Motor neuron (in vitro differentiated cells): ENCODE results near the gene GANC. TPM values are rescaled to one million over a fixed set of nuclear protein-coding genes. Genes with fewer than 3 reads are reported as not detected.
"Not testable (repeated sequence)": the region's sequence is repeated elsewhere in the genome, so short reads cannot be mapped to it uniquely, and the experiment has no call there.

Source experiments
- ATAC-seq, 8 experiments: fragments of 200-7000 bp; cut with Tn5 transposase; replicated peaks in 6 of 8; 2 replicates each; pipeline ENCODE4 v1.8.0; 2021; ENCODE audit warnings: mild to moderate bottlenecking in 8 of 8, moderate library complexity in 8 of 8
- H3K27ac ChIP-seq, 2 donors: fragments of 250-450 bp; sonication (Bioruptor Pico); 2 replicates each; pipeline ENCODE4 v1.9.0; 2021; ENCODE audit warnings: antibody characterized with exemption in 2 of 2, mild to moderate bottlenecking in 2 of 2, moderate library complexity in 1 of 2
- H3K4me1 ChIP-seq, 2 donors: fragments of 250-450 bp; sonication (Bioruptor Pico); replicated peaks in 1 of 2; 2 replicates each; pipeline ENCODE4 v1.6.1; 2021; ENCODE audit warnings: antibody characterized with exemption in 2 of 2, mild to moderate bottlenecking in 2 of 2, moderate library complexity in 1 of 2
- H3K4me3 ChIP-seq, 5 donors: fragments of 250-450 bp; sonication (Bioruptor Pico); 2 replicates each; pipeline ENCODE4 v1.9.0; 2021; ENCODE audit warnings: antibody characterized with exemption in 5 of 5, mild to moderate bottlenecking in 5 of 5, moderate library complexity in 4 of 5
- WGBS, 10 experiments: fragments of 450-650 bp; shearing (Covaris generic); methylation state at CpG; one replicate each; pipeline ENCODE4 v1.0.0; 2022; 5-methylcytosine and 5-hydroxymethylcytosine counted together
- in situ Hi-C, 9 experiments: fragments of 400-800 bp; cut with MboI; loops; one replicate each; pipeline ENCODE4 v1.15.0; 2021; ENCODE audit warnings: low sequenced_read_pairs in 9 of 9, low pct_unique_long_range_greater_than_20kb in 2 of 9; ENCODE audit not compliant: unreplicated experiment in 9 of 9
- total RNA-seq, 8 experiments: library from RNA; unstranded; fragments of 300-600 nt; gene quantifications; 2 replicates each; pipeline versions ENCODE4 v1.2.3 to v1.2.4, GENCODE V29; 2022

Gene GANC
- total RNA-seq, 8 experiments from 2014 or later = 11.3 to 125 (median 19.9) TPM

GRCh38 chr15:42335074-42335473 is 62.1 kb downstream of the GANC start:
- in situ Hi-C loops = no loop called here
- no peak overlapping the region for H3K27ac ChIP-seq
- no peaks in the 10 kb centered on the region for H3K4me1 ChIP-seq
- no peak for ATAC-seq
- H3K4me3 ChIP-seq = no peak overlapping the region
- WGBS, 10 experiments = 80 to 100% (median 92%) methylated on average over 1 to 2 of the region's 2 CpGs

DNA sequence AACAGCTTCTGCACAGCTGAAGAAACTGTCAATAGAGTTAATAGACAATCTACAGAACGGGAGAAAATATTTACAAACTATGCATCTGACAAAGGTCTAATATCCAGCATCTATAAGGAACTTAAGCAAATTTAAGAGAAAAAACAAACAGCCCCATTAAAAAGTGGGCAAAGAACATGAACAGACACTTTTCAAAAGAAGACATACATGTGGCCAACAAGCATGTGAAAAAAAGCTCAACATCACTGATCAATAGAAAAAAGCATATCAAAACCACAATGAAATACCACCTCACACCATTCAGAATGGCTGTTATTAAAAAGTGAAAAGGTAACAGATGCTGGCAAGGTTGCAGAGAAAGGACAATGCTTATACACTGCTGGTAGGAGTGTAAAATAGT is 63.6 kb downstream of the GANC start:
- H3K4me1 ChIP-seq, ATAC-seq, H3K27ac ChIP-seq, H3K4me3 ChIP-seq, in situ Hi-C loops: not testable (repeated sequence)
- 75 to 100% (median 89%) methylated on average over 1 of the region's 1 CpG; no CpG with 5 or more reads in 1 of the 10 experiments for WGBS, 10 experiments

- H3K4me3 ChIP-seq, in situ Hi-C loops, ATAC-seq, H3K27ac ChIP-seq, H3K4me1 ChIP-seq: not testable (repeated sequence)
- WGBS, 10 experiments = 92 to 100% (median 100%) methylated on average over 2 to 3 of the region's 3 CpGs; no CpG with 5 or more reads in 3 of the 10 experiments
Measured at GRCh38 chr15:42337104-42337503, 64.1 kb downstream of the GANC start.

DNA sequence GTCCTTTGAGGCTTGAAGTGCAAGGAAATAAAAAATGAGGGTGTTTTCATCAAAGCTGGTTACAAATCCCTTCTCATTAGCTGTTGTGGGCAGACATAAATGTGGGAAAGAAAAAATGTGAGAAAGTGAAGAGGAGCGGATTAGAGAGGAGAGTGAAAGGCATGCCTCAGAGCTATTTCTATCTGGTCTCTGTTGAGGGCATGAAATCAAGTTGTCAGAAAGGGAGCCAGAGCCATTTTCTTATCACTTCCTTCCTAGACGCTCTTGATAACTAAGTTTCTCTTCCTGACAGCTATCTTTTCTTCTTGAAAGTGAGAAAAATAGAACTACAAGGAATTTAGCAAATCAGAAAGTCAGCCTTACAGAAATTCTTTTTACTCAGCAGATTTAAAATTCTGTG is 65.5 kb downstream of the GANC start:
- no peak overlapping the region for H3K27ac ChIP-seq
- WGBS, 10 experiments = 24 to 100% (median 89%) methylated on average over 1 to 2 of the region's 2 CpGs; no CpG with 5 or more reads in 2 of the 10 experiments
- in situ Hi-C loops = no loop called here

DNA sequence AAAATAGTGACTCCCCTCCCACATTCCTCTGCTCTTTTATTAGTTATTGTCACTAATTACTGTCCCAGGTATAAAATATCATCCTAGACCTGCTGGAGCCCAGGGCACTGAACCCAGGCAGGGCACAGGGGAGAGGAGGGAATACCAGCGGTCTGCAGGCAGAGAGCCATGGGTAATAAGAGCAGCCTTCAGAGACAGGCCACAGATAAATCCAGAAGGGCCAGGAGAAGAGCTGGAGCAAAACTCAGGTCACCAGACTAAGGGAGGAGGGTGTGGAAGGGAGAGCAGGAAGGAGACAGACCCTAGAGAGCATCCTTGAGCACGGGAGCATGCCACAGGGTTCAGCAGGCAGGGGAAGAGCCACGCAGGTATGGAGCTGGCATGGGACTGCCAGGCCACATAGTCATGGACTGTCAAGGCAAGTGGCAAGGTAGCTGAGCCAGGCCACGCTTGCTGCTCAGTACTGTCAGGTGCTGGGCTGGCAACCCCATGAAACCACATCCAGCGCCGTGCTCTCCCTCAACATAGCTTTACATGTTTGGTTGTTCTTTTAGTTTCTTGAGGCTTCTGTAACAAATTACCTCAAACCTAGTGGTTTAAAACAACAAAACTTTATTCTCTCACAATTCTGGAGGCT is 70.7 kb downstream of the GANC start:
- in situ Hi-C loops = no loop called here
- Histone ChIP-seq H3K4me3 (no peak overlapping the region), H3K27ac (no peak overlapping the region), H3K4me1 (no peaks in the 10 kb centered on the region)
- ATAC-seq = no peak
- WGBS, 10 experiments = 71 to 100% (median 100%) methylated on average over 1 to 3 of the region's 6 CpGs; no CpG with 5 or more reads in 5 of the 10 experiments

More for the DNA sequence above, 65.5 kb downstream of the GANC start:
- Histone ChIP-seq H3K4me1 (no peaks in the 10 kb centered on the region), H3K4me3 (no peak overlapping the region)
- ATAC-seq = no peak

GRCh38 chr15:42344763-42345162 is 71.8 kb downstream of the GANC start:
- no peaks in the 10 kb centered on the region for H3K4me1 ChIP-seq
- no peak for ATAC-seq
- no peak overlapping the region for H3K27ac ChIP-seq
- in situ Hi-C loops = no loop called here
- H3K4me3 ChIP-seq = no peak overlapping the region
- WGBS, 10 experiments = 8 to 100% (median 82%) methylated on average over 1 to 5 of the region's 5 CpGs; no CpG with 5 or more reads in 2 of the 10 experiments

DNA sequence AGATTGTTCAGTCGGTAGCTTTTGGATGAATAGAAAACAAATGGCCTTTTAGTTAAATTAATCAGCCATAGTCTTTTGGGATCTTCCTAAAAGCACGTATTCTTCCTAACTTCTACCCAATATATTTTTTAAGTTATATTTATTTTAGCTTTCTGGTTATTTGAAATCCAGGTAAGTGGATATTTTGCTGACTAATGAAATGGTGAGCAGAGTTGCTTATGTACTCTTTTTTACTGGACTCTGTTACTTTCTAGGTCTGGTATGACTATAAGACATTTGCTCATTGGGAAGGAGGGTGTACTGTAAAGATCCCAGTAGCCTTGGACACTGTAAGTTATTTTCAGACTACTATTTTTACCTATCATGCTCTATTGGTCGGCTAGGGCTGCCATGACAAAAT is 72.5 kb downstream of the GANC start:
- Histone ChIP-seq H3K27ac (no peak overlapping the region), H3K4me3 (no peak overlapping the region), H3K4me1 (no peaks in the 10 kb centered on the region)
- in situ Hi-C loops = no loop called here
- ATAC-seq = no peak
- WGBS, 10 experiments = 81 to 100% (median 89%) methylated on average over 1 to 3 of the region's 3 CpGs

- H3K4me3 ChIP-seq = no peak overlapping the region
- WGBS, 10 experiments = 23 to 100% (median 80%) methylated on average over 2 to 5 of the region's 5 CpGs
- in situ Hi-C loops = no loop called here
- H3K4me1 ChIP-seq = no peaks in the 10 kb centered on the region
- no peak overlapping the region for H3K27ac ChIP-seq
- no peak for ATAC-seq
Measured at GRCh38 chr15:42348083-42348482, 75.1 kb downstream of the GANC start.

DNA sequence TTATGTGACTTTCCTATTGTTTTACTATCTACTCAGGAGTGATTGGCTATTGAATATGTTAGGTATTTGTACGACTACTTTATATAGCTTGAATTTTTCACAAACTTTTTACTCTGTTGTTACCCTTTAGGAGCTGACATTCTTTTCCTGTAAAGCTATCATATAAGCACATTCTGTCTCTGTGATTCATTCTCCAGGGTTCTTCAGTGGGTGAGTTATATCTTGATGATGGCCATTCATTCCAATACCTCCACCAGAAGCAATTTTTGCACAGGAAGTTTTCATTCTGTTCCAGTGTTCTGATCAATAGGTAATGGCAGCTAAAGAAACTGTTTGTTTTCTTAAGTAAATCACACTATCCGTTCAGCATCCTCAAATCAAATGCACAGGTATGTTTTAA is 76.2 kb downstream of the GANC start:
- WGBS, 10 experiments = 17 to 97% (median 85%) methylated on average over 1 to 2 of the region's 2 CpGs; no CpG with 5 or more reads in 2 of the 10 experiments
- in situ Hi-C loops = no loop called here
- Histone ChIP-seq H3K4me1 (no peaks in the 10 kb centered on the region), H3K27ac (no peak overlapping the region), H3K4me3 (no peak overlapping the region)
- no peak for ATAC-seq

DNA sequence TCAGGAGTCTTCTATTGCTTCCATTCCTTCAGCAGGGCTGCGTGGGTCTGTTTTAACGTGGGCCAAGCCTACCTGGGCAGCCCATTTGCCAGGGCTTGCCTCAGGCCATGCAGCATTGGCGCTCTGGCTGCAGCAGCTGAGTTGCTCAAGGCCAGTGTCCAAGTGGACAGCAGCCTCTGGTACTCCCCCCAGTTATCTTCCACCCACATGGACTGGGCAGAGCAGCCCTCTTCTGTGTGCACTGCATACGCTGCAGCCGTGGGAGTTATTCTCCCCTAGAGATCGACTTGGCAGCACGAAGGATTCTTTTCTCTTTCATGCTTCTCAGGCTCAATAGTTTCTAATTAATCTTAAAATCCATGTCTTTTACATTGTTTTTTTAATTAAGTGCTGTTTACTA is 79.4 kb downstream of the GANC start:
- no peak overlapping the region for H3K27ac ChIP-seq
- ATAC-seq = no peak
- WGBS, 10 experiments = 69 to 100% (median 95%) methylated on average over 1 to 7 of the region's 7 CpGs; no CpG with 5 or more reads in 1 of the 10 experiments
- no peak overlapping the region for H3K4me3 ChIP-seq
- H3K4me1 ChIP-seq = no peaks in the 10 kb centered on the region
- in situ Hi-C loops = no loop called here

DNA sequence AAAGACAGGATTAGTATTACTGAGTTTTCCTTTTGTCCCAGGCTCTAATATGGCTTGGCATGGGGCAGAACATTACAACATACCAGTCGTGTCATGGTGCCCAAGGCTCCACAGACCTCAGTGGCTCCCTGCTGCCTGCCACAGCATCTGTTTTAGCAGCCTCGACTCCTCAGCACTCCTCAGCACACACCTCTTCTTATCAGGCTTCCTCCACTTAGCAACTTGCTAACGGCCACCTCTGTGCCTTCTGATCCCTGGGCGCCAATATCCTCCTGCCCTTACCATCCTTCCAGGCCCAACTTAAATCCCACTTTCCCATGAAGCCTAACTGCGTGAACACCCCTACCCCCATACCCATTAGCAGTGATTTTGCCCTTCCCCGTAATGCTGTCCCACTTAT is 80.1 kb downstream of the GANC start:
- Histone ChIP-seq H3K4me1 (no peaks in the 10 kb centered on the region), H3K27ac (no peak overlapping the region), H3K4me3 (no peak overlapping the region)
- no peak for ATAC-seq
- in situ Hi-C loops = no loop called here
- 58 to 100% (median 92%) methylated on average over 1 to 4 of the region's 6 CpGs; no CpG with 5 or more reads in 2 of the 10 experiments for WGBS, 10 experiments

DNA sequence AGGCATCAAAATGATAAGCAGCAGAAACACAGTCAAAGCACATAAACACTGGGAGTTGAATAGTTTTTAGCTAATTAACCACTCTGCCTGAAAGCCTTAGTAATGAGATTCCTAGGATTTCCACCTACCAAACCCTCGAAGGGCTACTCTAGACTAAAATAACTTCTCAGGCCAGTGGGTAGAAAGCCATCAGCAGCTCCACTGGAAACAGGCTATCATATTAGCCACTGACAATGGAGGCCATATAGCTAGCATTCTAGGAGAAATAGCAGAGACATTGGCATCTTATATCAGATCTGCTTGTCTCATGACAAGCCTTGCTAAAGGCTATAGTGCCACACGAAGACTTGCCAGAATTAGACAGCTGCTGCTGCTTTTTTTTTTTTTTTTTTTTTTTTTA is 81.8 kb downstream of the GANC start:
- 50 to 89% (median 75%) methylated on average over 1 to 2 of the region's 2 CpGs; no CpG with 5 or more reads in 3 of the 10 experiments for WGBS, 10 experiments
- ATAC-seq = no peak
- H3K4me3 ChIP-seq = no peak overlapping the region
- H3K27ac ChIP-seq = no peak overlapping the region
- in situ Hi-C loops = no loop called here
- H3K4me1 ChIP-seq = no peaks in the 10 kb centered on the region

- WGBS, 10 experiments = 60 to 100% (median 82%) methylated on average over 1 to 6 of the region's 6 CpGs; no CpG with 5 or more reads in 3 of the 10 experiments
- in situ Hi-C loops = no loop called here
- H3K4me3 ChIP-seq = no peak overlapping the region
- ATAC-seq = no peak
- H3K27ac ChIP-seq = no peak overlapping the region
- no peaks in the 10 kb centered on the region for H3K4me1 ChIP-seq
Measured at GRCh38 chr15:42355291-42355690, 82.3 kb downstream of the GANC start.

DNA sequence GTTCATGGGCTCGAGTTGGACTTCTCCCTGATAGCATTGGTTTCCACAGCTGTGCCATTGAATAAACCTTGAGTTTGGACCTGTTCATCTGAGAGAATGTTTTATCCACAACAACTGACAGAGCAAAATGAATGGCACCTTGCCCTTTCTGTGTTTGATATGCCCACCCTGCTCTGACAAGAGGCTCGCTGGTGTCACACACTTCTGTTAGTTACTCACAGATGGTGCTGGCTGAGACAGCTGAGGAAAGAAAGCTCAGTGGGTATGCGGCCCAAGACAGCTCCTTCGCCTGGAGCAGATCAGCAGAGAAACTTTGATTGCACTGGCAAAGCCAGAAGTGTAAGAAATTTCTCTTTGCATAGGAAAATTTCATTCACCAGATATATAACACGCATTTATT is 83.8 kb downstream of the GANC start:
- in situ Hi-C loops = no loop called here
- no peak overlapping the region for H3K4me3 ChIP-seq
- H3K27ac ChIP-seq = no peak overlapping the region
- ATAC-seq = no peak
- H3K4me1 ChIP-seq = no peaks in the 10 kb centered on the region
- 45 to 100% (median 86%) methylated on average over 2 to 5 of the region's 5 CpGs; no CpG with 5 or more reads in 1 of the 10 experiments for WGBS, 10 experiments
